Thoracic aorta (tissue), 2 donors: Measurements from ENCODE around the gene MALAT1. TPM values are rescaled to one million over a fixed set of nuclear protein-coding genes. Genes with fewer than 3 reads are reported as not detected.

Source experiments
- ATAC-seq: fragments of 150-250 bp; one replicate; pipeline ENCODE4 v1.8.0; 2017; ENCODE audit warnings: low read depth; ENCODE audit not compliant: insufficient number of reproducible peaks, low FRiP score
- DNase-seq: peaks from one replicate; pipeline ENCODE4 v3.0.0-alpha.2; 2020; ENCODE audit warnings: low spot score
- H3K27ac ChIP-seq, 2 donors: fragments of 200-600 bp; sonication (generic); 1 replicate in 1 of 2; 2 replicates in 1 of 2; pipeline ENCODE4 v1.5.1; 2016; ENCODE audit warnings: mild to moderate bottlenecking in 2 of 2, moderate library complexity in 2 of 2
- H3K27me3 ChIP-seq: fragments of 200-600 bp; sonication (generic); replicated peaks from 2 replicates; pipeline ENCODE4 v1.6.0; 2016; ENCODE audit warnings: mild to moderate bottlenecking; ENCODE audit not compliant: insufficient read depth
- H3K36me3 ChIP-seq: fragments of 200-600 bp; sonication (generic); one replicate; pipeline ENCODE4 v1.5.1; 2016
- H3K4me1 ChIP-seq, 2 donors: fragments of 200-600 bp; sonication (generic); 1 replicate in 1 of 2; 2 replicates in 1 of 2; pipeline versions ENCODE4 v1.5.1 to v1.6.0; 2016; ENCODE audit warnings: low read depth in 2 of 2, mild to moderate bottlenecking in 1 of 2; ENCODE audit not compliant: control insufficient read depth in 1 of 2
- H3K4me3 ChIP-seq: fragments of 200-600 bp; sonication (generic); 2 replicates; pipeline ENCODE4 v1.5.1; 2016; ENCODE audit warnings: mild to moderate bottlenecking
- H3K9me3 ChIP-seq: fragments of 200-600 bp; sonication (generic); 2 replicates; pipeline ENCODE4 v1.5.1; 2016
- total RNA-seq, 2 donors: library from RNA; depleted of rRNA; stranded (reverse); fragments of >200 nt; gene quantifications; one replicate each; pipeline versions ENCODE4 v1.1.0 to v1.2.3, GENCODE V29; 2016
- TF ChIP-seq, protein P1 (sequence below): fragments of 200-600 bp; sonication (generic); IDR thresholded peaks from one replicate; pipeline ENCODE4 v1.5.1; 2019; ENCODE audit warnings: antibody characterized with exemption

MALAT1 gene
- total RNA-seq, 2 donors from 2014 or later = 20,776 to 38,952 TPM

GRCh38 chr11:65488273-65489034 is 10.4 kb upstream of the MALAT1 start:
- H3K9me3 ChIP-seq = no peaks in the 10 kb centered on the region
- ATAC-seq (no peak), DNase-seq (no peak)
- H3K27ac ChIP-seq = peak overlapping the region; percentile 99 to 100
- no peaks in the 10 kb centered on the region for H3K27me3 ChIP-seq
- no peaks in the 10 kb centered on the region for H3K36me3 ChIP-seq
- H3K4me1 ChIP-seq = peaks cover 76 to 91% of the 10 kb centered on the region in 2 donors
- H3K4me3 ChIP-seq = peak overlapping the region; percentile 61
- TF ChIP-seq, protein P1, sequence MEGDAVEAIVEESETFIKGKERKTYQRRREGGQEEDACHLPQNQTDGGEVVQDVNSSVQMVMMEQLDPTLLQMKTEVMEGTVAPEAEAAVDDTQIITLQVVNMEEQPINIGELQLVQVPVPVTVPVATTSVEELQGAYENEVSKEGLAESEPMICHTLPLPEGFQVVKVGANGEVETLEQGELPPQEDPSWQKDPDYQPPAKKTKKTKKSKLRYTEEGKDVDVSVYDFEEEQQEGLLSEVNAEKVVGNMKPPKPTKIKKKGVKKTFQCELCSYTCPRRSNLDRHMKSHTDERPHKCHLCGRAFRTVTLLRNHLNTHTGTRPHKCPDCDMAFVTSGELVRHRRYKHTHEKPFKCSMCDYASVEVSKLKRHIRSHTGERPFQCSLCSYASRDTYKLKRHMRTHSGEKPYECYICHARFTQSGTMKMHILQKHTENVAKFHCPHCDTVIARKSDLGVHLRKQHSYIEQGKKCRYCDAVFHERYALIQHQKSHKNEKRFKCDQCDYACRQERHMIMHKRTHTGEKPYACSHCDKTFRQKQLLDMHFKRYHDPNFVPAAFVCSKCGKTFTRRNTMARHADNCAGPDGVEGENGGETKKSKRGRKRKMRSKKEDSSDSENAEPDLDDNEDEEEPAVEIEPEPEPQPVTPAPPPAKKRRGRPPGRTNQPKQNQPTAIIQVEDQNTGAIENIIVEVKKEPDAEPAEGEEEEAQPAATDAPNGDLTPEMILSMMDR = no peak

GRCh38 chr11:65489035-65489705 is 9.7 kb upstream of the MALAT1 start:
- ATAC-seq (peak; percentile 8), DNase-seq (peak; percentile 58)
- TF ChIP-seq, protein P1 = no peak
- Histone ChIP-seq H3K4me1 (peaks cover 80 to 96% of the 10 kb centered on the region in 2 donors), H3K36me3 (no peaks in the 10 kb centered on the region), H3K27ac (peak overlapping the region; percentile 99 to 100), H3K4me3 (peak overlapping the region; percentile 61), H3K27me3 (no peaks in the 10 kb centered on the region), H3K9me3 (no peaks in the 10 kb centered on the region)

DNA sequence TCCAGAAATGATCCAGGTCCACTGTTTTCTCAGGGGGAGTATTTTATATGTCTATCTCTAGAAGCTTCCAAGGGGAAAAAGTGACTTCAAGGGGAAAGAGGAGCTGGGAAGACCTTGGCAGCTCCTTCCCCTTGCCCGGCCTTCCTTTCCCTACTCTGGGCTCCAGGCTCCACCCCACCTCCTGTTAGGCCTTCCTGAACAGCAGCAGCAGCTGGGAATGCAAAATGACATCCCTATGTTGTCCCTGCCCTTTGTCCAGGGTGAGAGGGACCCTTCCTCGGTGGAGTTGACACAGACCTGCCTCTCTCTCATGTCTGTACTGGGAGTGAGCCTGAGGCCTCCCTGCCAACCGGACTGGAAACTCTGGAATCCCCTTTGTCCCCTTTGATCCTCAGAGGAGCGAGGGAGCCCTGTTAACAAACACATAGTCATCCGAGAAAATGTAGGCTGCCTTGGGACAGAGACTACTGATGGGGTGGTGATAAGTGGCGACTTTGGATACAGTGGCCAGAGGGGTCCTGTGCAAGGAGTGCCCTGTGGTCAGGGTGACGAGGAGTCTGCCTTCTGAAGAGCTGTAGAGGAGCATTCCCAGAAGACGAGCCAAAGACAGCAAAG is 9.0 kb upstream of the MALAT1 start:
- Histone ChIP-seq H3K4me1 (peaks cover 86 to 96% of the 10 kb centered on the region in 2 donors), H3K27ac (peak overlapping the region; percentile 99 to 100), H3K4me3 (peak overlapping the region; percentile 61), H3K36me3 (no peaks in the 10 kb centered on the region), H3K9me3 (no peaks in the 10 kb centered on the region), H3K27me3 (no peaks in the 10 kb centered on the region)
- TF ChIP-seq, protein P1 = no peak
- no peak for ATAC-seq
- DNase-seq = no peak

DNA sequence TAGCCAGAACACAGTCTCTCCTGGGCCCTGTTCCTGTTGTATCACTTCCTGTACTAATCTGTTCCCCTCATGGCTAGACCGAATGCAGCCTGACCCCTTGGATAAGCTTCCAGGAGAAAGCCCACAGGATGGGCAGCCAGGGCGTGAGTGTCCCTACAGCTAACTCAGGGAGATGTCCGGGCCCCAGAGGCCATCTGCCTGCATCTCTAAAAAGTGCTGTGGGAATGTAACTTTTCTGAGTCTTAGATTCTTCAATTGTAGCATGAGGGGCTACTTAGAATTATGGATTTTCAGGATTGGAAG is 7.7 kb upstream of the MALAT1 start:
- DNase-seq = no peak
- Histone ChIP-seq H3K4me1 (peaks cover 88 to 96% of the 10 kb centered on the region in 2 donors), H3K9me3 (no peaks in the 10 kb centered on the region), H3K36me3 (no peaks in the 10 kb centered on the region), H3K27ac (peak overlapping the region; percentile 99 to 100), H3K4me3 (peak overlapping the region; percentile 50), H3K27me3 (no peaks in the 10 kb centered on the region)
- TF ChIP-seq, protein P1 = no peak
- ATAC-seq = no peak
